ENCODE measurements around the gene METTL23.

The METTL23 gene

GRCh38 chr17:76755285-76755684 is 28.6 kb downstream of the METTL23 start:
- no peak for ATAC-seq

DNA sequence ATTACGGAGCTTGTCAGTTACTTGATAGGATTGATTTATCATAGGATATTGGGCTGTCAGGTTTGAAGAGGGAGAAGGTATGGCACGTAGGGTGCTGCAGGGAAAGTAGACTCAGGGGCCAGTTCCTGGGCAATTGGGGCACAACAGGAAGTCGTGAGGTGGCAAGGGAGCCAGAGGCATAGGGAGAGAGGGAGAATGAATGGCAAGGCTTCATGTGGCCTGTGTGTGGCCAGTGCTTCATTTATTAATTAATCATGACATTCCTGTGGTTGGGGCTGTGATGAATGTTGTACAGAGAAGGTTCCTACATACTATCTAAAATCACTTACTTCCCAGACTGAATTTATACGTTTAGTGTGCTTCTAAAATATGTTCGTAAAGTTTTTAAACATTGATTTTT is 30.6 kb downstream of the METTL23 start:
- no peak for ATAC-seq
- TF ChIP-seq SNAI2 (CRISPR knock-in tag; IDR thresholded peaks at IDR 0.05) (no peak), TCF4 (CRISPR knock-in tag; IDR thresholded peaks at IDR 0.05; ENCODE audit: borderline replicate concordance) (no peak), GLIS3 (CRISPR knock-in tag; IDR thresholded peaks at IDR 0.05) (no peak), CREB5 (CRISPR knock-in tag; IDR thresholded peaks at IDR 0.05; ENCODE audit: low read depth) (no peak), ZFP3 (CRISPR knock-in tag; IDR thresholded peaks at IDR 0.05) (no peak), ISL1 (CRISPR knock-in tag; IDR thresholded peaks at IDR 0.05) (no peak), ARNTL (CRISPR knock-in tag; IDR thresholded peaks at IDR 0.05; ENCODE audit: borderline replicate concordance, low read depth) (no peak), ZNF565 (CRISPR knock-in tag; conservative IDR thresholded peaks at IDR 0.05; ENCODE audit: low read depth) (no peak), ESRRG (CRISPR knock-in tag; IDR thresholded peaks at IDR 0.05) (no peak), CSRNP3 (CRISPR knock-in tag; IDR thresholded peaks at IDR 0.05) (no peak), POU6F1 (CRISPR knock-in tag; IDR thresholded peaks at IDR 0.05; ENCODE audit: borderline replicate concordance, low read depth) (no peak), PPARA (CRISPR knock-in tag; IDR thresholded peaks at IDR 0.05; ENCODE audit: borderline replicate concordance) (no peak), ZNF8 (CRISPR knock-in tag; IDR thresholded peaks at IDR 0.05) (no peak), PATZ1 (CRISPR knock-in tag; IDR thresholded peaks at IDR 0.05; ENCODE audit: borderline replicate concordance) (no peak), TOX (CRISPR knock-in tag; IDR thresholded peaks at IDR 0.05; ENCODE audit: borderline replicate concordance) (no peak)

More at GRCh38 chr17:76755285-76755684, 28.6 kb downstream of the METTL23 start:
- TF ChIP-seq ZNF70 (CRISPR knock-in tag; IDR thresholded peaks at IDR 0.05) (no peak), CREB5 (CRISPR knock-in tag; IDR thresholded peaks at IDR 0.05; ENCODE audit: low read depth) (no peak)

- TF ChIP-seq ZNF8 (CRISPR knock-in tag; IDR thresholded peaks at IDR 0.05): no peak
Observed at GRCh38 chr17:76758570-76758969, 31.9 kb downstream of the METTL23 start.

GRCh38 chr17:76772842-76773525 is 46.3 kb downstream of the METTL23 start:
- no peak for TF ChIP-seq ZC3H10 (CRISPR knock-in tag; IDR thresholded peaks at IDR 0.05)
- TF ChIP-seq GLIS3 (CRISPR knock-in tag; IDR thresholded peaks at IDR 0.05): no peak
- TF ChIP-seq ZFP30 (CRISPR knock-in tag; IDR thresholded peaks at IDR 0.05): no peak
- TF ChIP-seq ZNF8 (CRISPR knock-in tag; IDR thresholded peaks at IDR 0.05): peak; percentile 44; the same call in 1 of the 2 replicates
- TF ChIP-seq ISL1 (CRISPR knock-in tag; IDR thresholded peaks at IDR 0.05): no peak
- peak; percentile 100 for ATAC-seq

More at GRCh38 chr17:76758570-76758969, 31.9 kb downstream of the METTL23 start:
- ATAC-seq: no peak

GRCh38 chr17:76775021-76775600 is 48.5 kb downstream of the METTL23 start:
- no peak for ATAC-seq
- TF ChIP-seq TCF4 (CRISPR knock-in tag; IDR thresholded peaks at IDR 0.05; ENCODE audit: borderline replicate concordance): no peak
- no peak for TF ChIP-seq SNAI2 (CRISPR knock-in tag; IDR thresholded peaks at IDR 0.05)
- TF ChIP-seq OSR1 (CRISPR knock-in tag; IDR thresholded peaks at IDR 0.05): no peak
- TF ChIP-seq PPARA (CRISPR knock-in tag; IDR thresholded peaks at IDR 0.05; ENCODE audit: borderline replicate concordance): no peak
- no peak for TF ChIP-seq ZC3H10 (CRISPR knock-in tag; IDR thresholded peaks at IDR 0.05)
- TF ChIP-seq ISL1 (CRISPR knock-in tag; IDR thresholded peaks at IDR 0.05): no peak
- TF ChIP-seq CSDC2 (CRISPR knock-in tag; IDR thresholded peaks at IDR 0.05): no peak
- TF ChIP-seq RARB (CRISPR knock-in tag; IDR thresholded peaks at IDR 0.05): no peak
- no peak for TF ChIP-seq ZNF565 (CRISPR knock-in tag; conservative IDR thresholded peaks at IDR 0.05; ENCODE audit: low read depth)
- TF ChIP-seq BACH2 (CRISPR knock-in tag; IDR thresholded peaks at IDR 0.05; ENCODE audit: borderline replicate concordance): no peak
- no peak for TF ChIP-seq ZFP30 (CRISPR knock-in tag; IDR thresholded peaks at IDR 0.05)
- TF ChIP-seq ZNF70 (CRISPR knock-in tag; IDR thresholded peaks at IDR 0.05): no peak
- no peak for TF ChIP-seq GLIS3 (CRISPR knock-in tag; IDR thresholded peaks at IDR 0.05)
- TF ChIP-seq ZFP3 (CRISPR knock-in tag; IDR thresholded peaks at IDR 0.05): no peak
- TF ChIP-seq PATZ1 (CRISPR knock-in tag; IDR thresholded peaks at IDR 0.05; ENCODE audit: borderline replicate concordance): no peak
- no peak for TF ChIP-seq ARNTL (CRISPR knock-in tag; IDR thresholded peaks at IDR 0.05; ENCODE audit: borderline replicate concordance, low read depth)
